Endothelial cell of umbilical vein (primary cell): Measurements from ENCODE around the gene BRICD5. TPM values are rescaled to one million over a fixed set of nuclear protein-coding genes. Genes with fewer than 3 reads are reported as not detected.
"Not testable (repeated sequence)": the region's sequence is repeated elsewhere in the genome, so short reads cannot be mapped to it uniquely, and the experiment has no call there.

Experiments
- BruUV-seq: library from RNA; stranded (reverse); fragments of 400-500 nt; replicated peaks from 2 replicates; lab custom pipeline; 2021; lab: Mats Ljungman, UMichigan
- CTCF ChIA-PET: fragments of 300-600, 350-600 bp; sonication (Branson Sonifier 250); formaldehyde crosslinking; loops from one replicate; lab custom pipeline; 2021; ENCODE audit warnings: antibody characterized with exemption, inconsistent platforms; lab: Charles Lee
- POLR2A ChIA-PET: fragments of 300-600, 350-600 bp; sonication (Branson Sonifier 250); formaldehyde crosslinking; loops from one replicate; lab custom pipeline; 2021; ENCODE audit warnings: antibody characterized with exemption, inconsistent platforms; lab: Charles Lee
- DNase-seq: peaks from one replicate; pipeline ENCODE4 v3.0.0-alpha.2; 2011; ENCODE audit warnings: low read depth, low spot score
- FAIRE-seq: peaks from 2 replicates; lab custom pipeline; 2011; peaks lifted over from hg19 to GRCh38; lab: Jason Lieb, UNC
- H2AFZ ChIP-seq: 2 replicates; pipeline ENCODE4 v1.6.0; 2012; ENCODE audit warnings: low read depth, low read length, control low read depth, inconsistent platforms
- H3K27ac ChIP-seq: 2 replicates; pipeline ENCODE4 v1.5.1; 2011; ENCODE audit warnings: low read depth, mild to moderate bottlenecking, control low read depth, low read length, moderate library complexity; ENCODE audit not compliant: insufficient read depth
- H3K27me3 ChIP-seq, 2 experiments: 2 replicates each; pipeline versions ENCODE4 v1.6.0 to v1.6.1; 2011; ENCODE audit warnings: low read length in 2 of 2, mixed read lengths in 1 of 2; ENCODE audit not compliant: control insufficient read depth in 2 of 2, insufficient read depth in 2 of 2
- H3K36me3 ChIP-seq, 2 experiments: 2 replicates in 1 of 2; 3 replicates in 1 of 2; pipeline ENCODE4 v1.5.1; 2011; ENCODE audit warnings: low read length in 2 of 2, mild to moderate bottlenecking in 1 of 2, moderate library complexity in 1 of 2; ENCODE audit not compliant: control insufficient read depth in 2 of 2, insufficient read depth in 2 of 2; ENCODE audit errors: extremely low read depth in 1 of 2
- H3K4me1 ChIP-seq: 3 replicates; pipeline ENCODE4 v1.5.1; 2011; ENCODE audit warnings: mild to moderate bottlenecking, low read length; ENCODE audit not compliant: control insufficient read depth, insufficient read depth; ENCODE audit errors: extremely low read depth
- H3K4me2 ChIP-seq: 2 replicates; pipeline ENCODE4 v1.6.1; 2011; ENCODE audit warnings: low read length, control low read depth, mixed read lengths; ENCODE audit not compliant: insufficient read depth
- H3K4me3 ChIP-seq, 3 experiments: fragments of 200-600 bp in 1 of 3; sonication (generic), shearing (Covaris generic) in 1 of 3; replicated peaks in 1 of 3; 2 replicates each; pipeline ENCODE4 v1.5.1; 2011 to 2016; ENCODE audit warnings: control low read depth in 3 of 3, low read length in 3 of 3, mild to moderate bottlenecking in 2 of 3, inconsistent platforms in 1 of 3, low read depth in 1 of 3, moderate library complexity in 1 of 3; ENCODE audit not compliant: insufficient read depth in 1 of 3
- H3K79me2 ChIP-seq: 2 replicates; pipeline ENCODE4 v1.6.0; 2012; ENCODE audit warnings: low read length, inconsistent platforms; ENCODE audit not compliant: control insufficient read depth, insufficient read depth
- H3K9ac ChIP-seq: replicated peaks from 2 replicates; pipeline ENCODE3; 2011; ENCODE audit warnings: low read length, control low read depth; ENCODE audit not compliant: insufficient read depth; ENCODE audit errors: extremely low read depth
- H3K9me1 ChIP-seq: replicated peaks from 3 replicates; pipeline ENCODE4 v1.6.0; 2011; ENCODE audit warnings: mild to moderate bottlenecking, low read length; ENCODE audit not compliant: control insufficient read depth, insufficient read depth; ENCODE audit errors: extremely low read depth
- H3K9me3 ChIP-seq: replicated peaks from 2 replicates; pipeline ENCODE4 v1.5.1; 2012; ENCODE audit warnings: low read length, inconsistent platforms; ENCODE audit not compliant: control insufficient read depth, insufficient read depth
- H4K20me1 ChIP-seq: replicated peaks from 2 replicates; pipeline ENCODE3; 2011; ENCODE audit warnings: mild to moderate bottlenecking, low read length; ENCODE audit not compliant: control insufficient read depth, insufficient read depth; ENCODE audit errors: extremely low read depth
- FOS ChIP-seq: IDR thresholded peaks from 2 replicates; pipeline ENCODE4 v1.6.1; 2011; ENCODE audit warnings: mild to moderate bottlenecking, low read length, moderate library complexity, borderline replicate concordance; ENCODE audit not compliant: insufficient read depth
- GATA2 ChIP-seq: IDR thresholded peaks from 2 replicates; pipeline ENCODE4 v1.7.0; 2011; ENCODE audit warnings: low read depth, mild to moderate bottlenecking, moderate library complexity, mixed read lengths, low read length; ENCODE audit not compliant: insufficient read length, insufficient read depth
- JUN ChIP-seq: IDR thresholded peaks from 2 replicates; pipeline ENCODE4 v1.6.1; 2011; ENCODE audit warnings: borderline replicate concordance, low read depth; ENCODE audit not compliant: insufficient read length, insufficient read depth
- dilution Hi-C: fragments of 300-500 bp; cut with MboI; formaldehyde crosslinking; loops from one replicate; pipeline ENCODE4 v1.15.0; 2019; ENCODE audit warnings: low sequenced_read_pairs; ENCODE audit not compliant: extremely low pct_ligation_motif_present
- intact Hi-C: fragments of 100-400 bp; cut with micrococcal nuclease; formaldehyde crosslinking; loops from one replicate; pipeline ENCODE4 v1.10.0; 2022
- polyA plus RNA-seq, 4 experiments: library from polyadenylated mRNA; depleted of rRNA in 3 of 4; stranded (reverse) in 3 of 4; unstranded in 1 of 4; fragments of >200 nt; gene quantifications; 2 replicates each; pipeline versions ENCODE4 v1.2.1 to v1.2.3, GENCODE V29; 2011 to 2012; ENCODE audit warnings: missing spikeins in 1 of 4
- total RNA-seq: library from RNA; stranded (reverse); gene quantifications from 2 replicates; pipeline ENCODE4 v1.2.3, GENCODE V29; 2021
- TF ChIP-seq, protein P1 (sequence below), 2 donors: IDR thresholded peaks; 1 replicate in 1 of 2; 2 replicates in 1 of 2; pipeline ENCODE4 v1.5.1; 2011; ENCODE audit warnings: low read length in 2 of 2, mild to moderate bottlenecking in 2 of 2, moderate library complexity in 2 of 2, control low read depth in 1 of 2, inconsistent platforms in 1 of 2, low read depth in 1 of 2; ENCODE audit not compliant: insufficient read depth in 1 of 2; ENCODE audit errors: extremely low read depth in 1 of 2

The BRICD5 gene
- total and polyA plus RNA-seq, 2 donors (not counting 3 experiments of a cell fraction or from before 2014, with no cell fraction given), result 5.6 to 8.4 TPM

DNA sequence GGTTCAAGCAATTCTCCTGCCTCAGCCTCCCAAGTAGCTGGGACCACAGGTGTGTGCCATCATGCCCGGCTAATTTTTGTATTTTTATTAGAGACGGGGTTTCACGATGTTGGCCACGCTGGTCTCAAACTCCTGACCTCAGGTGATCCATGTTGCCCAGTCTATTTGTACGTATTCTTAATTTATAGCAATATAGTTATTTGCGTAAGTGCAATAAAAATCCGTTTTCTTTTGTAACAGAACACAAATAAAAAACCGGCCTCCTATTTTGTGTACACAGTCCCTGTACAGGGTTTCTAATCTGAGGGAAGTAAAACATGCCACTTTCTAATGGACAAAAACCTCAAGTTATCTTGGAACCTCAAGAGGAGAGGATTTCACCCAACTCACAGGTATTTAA, 49.6 kb upstream of the BRICD5 start:
- Histone ChIP-seq H3K79me2 (peaks cover 58% of the 10 kb centered on the region), H4K20me1 (peaks cover 10% of the 10 kb centered on the region)
- CTCF ChIA-PET, result no interaction called here

DNA sequence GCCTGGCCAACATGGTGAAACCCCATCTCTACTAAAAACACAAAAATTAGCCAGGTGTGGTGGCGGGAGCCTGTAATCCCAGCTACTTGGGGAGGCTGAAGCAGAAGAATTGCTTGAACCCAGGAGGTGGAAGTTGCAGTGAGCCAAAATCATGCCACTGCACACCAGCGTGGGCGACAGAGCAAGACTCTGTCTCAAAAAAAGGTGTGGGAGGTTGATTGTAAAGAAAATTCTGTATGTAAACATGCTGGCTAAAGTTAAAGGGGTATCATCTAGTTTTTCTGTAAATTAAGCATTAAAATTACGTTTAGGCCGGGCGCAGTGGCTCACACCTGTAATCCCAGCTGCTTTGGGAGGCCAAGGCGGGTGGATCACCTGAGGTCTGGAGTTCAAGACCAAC, 47.9 kb upstream of the BRICD5 start:
- H3K36me3 ChIP-seq, result peaks cover 45 to 50% of the 10 kb centered on the region in 2 experiments
- not testable (repeated sequence) for H3K4me3 ChIP-seq

More for the DNA sequence above, 49.6 kb upstream of the BRICD5 start:
- intact Hi-C loops, result no loop called here
- Histone ChIP-seq H3K9me1 (no peaks in the 10 kb centered on the region), H3K36me3 (peaks cover 46 to 47% of the 10 kb centered on the region in 2 experiments), H3K9ac (no peak overlapping the region), H3K9me3 (no peaks in the 10 kb centered on the region), H3K4me3 (no peak overlapping the region), H3K4me2 (no peak overlapping the region), H3K4me1 (no peaks in the 10 kb centered on the region), H2AFZ (no peak overlapping the region), H3K27me3 (no peaks in the 10 kb centered on the region), H3K27ac (no peak overlapping the region)
- FAIRE-seq (no peak), DNase-seq (no peak)
- POLR2A ChIA-PET, result no interaction called here
- no peak for TF ChIP-seq FOS
- TF ChIP-seq GATA2, result no peak
- TF ChIP-seq, protein P1, sequence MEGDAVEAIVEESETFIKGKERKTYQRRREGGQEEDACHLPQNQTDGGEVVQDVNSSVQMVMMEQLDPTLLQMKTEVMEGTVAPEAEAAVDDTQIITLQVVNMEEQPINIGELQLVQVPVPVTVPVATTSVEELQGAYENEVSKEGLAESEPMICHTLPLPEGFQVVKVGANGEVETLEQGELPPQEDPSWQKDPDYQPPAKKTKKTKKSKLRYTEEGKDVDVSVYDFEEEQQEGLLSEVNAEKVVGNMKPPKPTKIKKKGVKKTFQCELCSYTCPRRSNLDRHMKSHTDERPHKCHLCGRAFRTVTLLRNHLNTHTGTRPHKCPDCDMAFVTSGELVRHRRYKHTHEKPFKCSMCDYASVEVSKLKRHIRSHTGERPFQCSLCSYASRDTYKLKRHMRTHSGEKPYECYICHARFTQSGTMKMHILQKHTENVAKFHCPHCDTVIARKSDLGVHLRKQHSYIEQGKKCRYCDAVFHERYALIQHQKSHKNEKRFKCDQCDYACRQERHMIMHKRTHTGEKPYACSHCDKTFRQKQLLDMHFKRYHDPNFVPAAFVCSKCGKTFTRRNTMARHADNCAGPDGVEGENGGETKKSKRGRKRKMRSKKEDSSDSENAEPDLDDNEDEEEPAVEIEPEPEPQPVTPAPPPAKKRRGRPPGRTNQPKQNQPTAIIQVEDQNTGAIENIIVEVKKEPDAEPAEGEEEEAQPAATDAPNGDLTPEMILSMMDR (IDR thresholded peaks at IDR 0.05; ENCODE audit: extremely low read depth in 1 of 2, insufficient read depth in 1 of 2, low read depth in 1 of 2, low read length in 2 of 2), result no peak
- no peak for TF ChIP-seq JUN
- BruUV-seq, result no TSS peak
- dilution Hi-C loops, result no loop called here

More for the DNA sequence above, 47.9 kb upstream of the BRICD5 start:
- BruUV-seq, H3K9ac ChIP-seq, H3K4me2 ChIP-seq, H3K4me1 ChIP-seq, H3K27me3 ChIP-seq, DNase-seq, POLR2A ChIA-PET, CTCF ChIA-PET, dilution Hi-C loops, H2AFZ ChIP-seq, intact Hi-C loops, H3K9me3 ChIP-seq, FAIRE-seq, H3K27ac ChIP-seq, H3K9me1 ChIP-seq, H4K20me1 ChIP-seq: not testable (repeated sequence)
- H3K79me2 ChIP-seq, result peaks cover 43% of the 10 kb centered on the region
